HL-60/S4 (cell line): ENCODE measurements around the gene COL4A2.
"Not testable (repeated sequence)": the region's sequence is repeated elsewhere in the genome, so short reads cannot be mapped to it uniquely, and the experiment has no call there.

ENCODE experiments used
- in situ Hi-C: fragments of 300-500 bp; cut with MboI; formaldehyde crosslinking; loops from 2 replicates; pipeline ENCODE4 v1.14.3; 2022; ENCODE audit warnings: low sequenced_read_pairs

COL4A2 gene

GRCh38 chr13:110305544-110305943 is 1.5 kb upstream of the COL4A2 start:
- in situ Hi-C loops, result no loop called here

- in situ Hi-C loops, result no loop called here
These were observed 1.1 kb upstream of the COL4A2 start for GRCh38 chr13:110305949-110306339.

- in situ Hi-C loops, result no loop called here
These were observed 634 bp upstream of the COL4A2 start for GRCh38 chr13:110306340-110306959.

GRCh38 chr13:110307767-110308655 is 927 bp downstream of the COL4A2 start:
- in situ Hi-C loops, result no loop called here

GRCh38 chr13:110308656-110309359 is 1.7 kb downstream of the COL4A2 start:
- in situ Hi-C loops, result no loop called here

- in situ Hi-C loops, result no loop called here
These were observed 2.8 kb downstream of the COL4A2 start for GRCh38 chr13:110309661-110310524.

- in situ Hi-C loops, result no loop called here
These were observed 3.7 kb downstream of the COL4A2 start for GRCh38 chr13:110310541-110311442.

GRCh38 chr13:110311443-110312338 is 4.6 kb downstream of the COL4A2 start:
- in situ Hi-C loops, result no loop called here

GRCh38 chr13:110312339-110313031 is 5.4 kb downstream of the COL4A2 start:
- in situ Hi-C loops, result no loop called here

GRCh38 chr13:110313261-110313660 is 6.2 kb downstream of the COL4A2 start:
- in situ Hi-C loops, result not testable (repeated sequence)

GRCh38 chr13:110313733-110314132 is 6.6 kb downstream of the COL4A2 start:
- in situ Hi-C loops, result not testable (repeated sequence)

- in situ Hi-C loops, result no loop called here
These were observed 7.6 kb downstream of the COL4A2 start for GRCh38 chr13:110314516-110315245.

- in situ Hi-C loops, result no loop called here
These were observed 9.1 kb downstream of the COL4A2 start for GRCh38 chr13:110316196-110316595.

- in situ Hi-C loops, result no loop called here
These were observed 10.0 kb downstream of the COL4A2 start for GRCh38 chr13:110317093-110317492.

GRCh38 chr13:110317496-110318195 is 10.6 kb downstream of the COL4A2 start:
- in situ Hi-C loops, result no loop called here

GRCh38 chr13:110318920-110319319 is 11.8 kb downstream of the COL4A2 start:
- in situ Hi-C loops, result no loop called here

GRCh38 chr13:110319397-110319773 is 12.3 kb downstream of the COL4A2 start:
- in situ Hi-C loops, result no loop called here
